SK-N-SH (cell line): ENCODE results near the gene ZNF865. TPM values are rescaled to one million over a fixed set of nuclear protein-coding genes. Genes with fewer than 3 reads are reported as not detected.

Source experiments
- CTCF ChIA-PET: fragments of 300-600, 350-600 bp; formaldehyde crosslinking; extraction: SDS; loops from one replicate; lab custom pipeline; 2021; lab: Yijun Ruan, JAX
- POLR2A ChIA-PET: fragments of 350-600 bp; sonication (Branson Sonifier 250); formaldehyde crosslinking; extraction: SDS; loops from one replicate; lab custom pipeline; 2020; ENCODE audit warnings: antibody characterized with exemption, inconsistent platforms; lab: Yijun Ruan, JAX
- DNase-seq: peaks from one replicate; pipeline ENCODE4 v3.0.0; 2012
- H2AFZ ChIP-seq: fragments of 200-600 bp; sonication (generic); 2 replicates; pipeline ENCODE4 v1.8.1; 2016; ENCODE audit warnings: antibody characterized with exemption, mild to moderate bottlenecking, low read depth
- H3F3A ChIP-seq: fragments of 200-600 bp; sonication (generic); replicated peaks from 2 replicates; pipeline ENCODE3; 2016; ENCODE audit warnings: antibody characterized with exemption, mild to moderate bottlenecking; ENCODE audit not compliant: insufficient read depth
- H3K27ac ChIP-seq, 2 experiments: fragments of 200-500 bp in 1 of 2; fragments of 200-600 bp in 1 of 2; sonication (Bioruptor generic) in 1 of 2; sonication (generic), shearing (Covaris generic) in 1 of 2; 2 replicates each; pipeline versions ENCODE4 v1.5.1 to v1.6.1; 2014 to 2016; ENCODE audit warnings: low read depth in 2 of 2, inconsistent platforms in 1 of 2, low read length in 1 of 2, mild to moderate bottlenecking in 1 of 2, mixed read lengths in 1 of 2
- H3K27me3 ChIP-seq: fragments of 200-600 bp; sonication (generic), shearing (Covaris generic); 2 replicates; pipeline ENCODE4 v1.6.1; 2016; ENCODE audit warnings: mixed run types; ENCODE audit not compliant: insufficient read depth
- H3K36me3 ChIP-seq, 2 experiments: fragments of 200-500 bp in 1 of 2; fragments of 200-600 bp in 1 of 2; sonication (Bioruptor generic) in 1 of 2; sonication (generic) in 1 of 2; replicated peaks in 1 of 2; 2 replicates each; pipeline versions ENCODE3 to v1.5.1; 2014 to 2016; ENCODE audit warnings: low read length in 1 of 2, mild to moderate bottlenecking in 1 of 2; ENCODE audit not compliant: insufficient read depth in 2 of 2, control insufficient read depth in 1 of 2
- H3K4me1 ChIP-seq, 2 experiments: fragments of 200-500 bp in 1 of 2; fragments of 200-600 bp in 1 of 2; sonication (Bioruptor generic) in 1 of 2; sonication (generic), shearing (Covaris generic) in 1 of 2; 2 replicates each; pipeline versions ENCODE4 v1.5.1 to v1.6.1; 2014 to 2016; ENCODE audit warnings: low read depth in 1 of 2, low read length in 1 of 2, mixed run types in 1 of 2; ENCODE audit not compliant: insufficient read depth in 2 of 2, control insufficient read depth in 1 of 2
- H3K4me2 ChIP-seq: fragments of 200-600 bp; sonication (generic), shearing (Covaris generic); 2 replicates; pipeline ENCODE4 v1.6.1; 2017; ENCODE audit warnings: mixed run types
- H3K4me3 ChIP-seq, 2 experiments: fragments of 200-500 bp in 1 of 2; fragments of 200-600 bp in 1 of 2; sonication (Bioruptor generic) in 1 of 2; sonication (generic), shearing (Covaris generic) in 1 of 2; 2 replicates each; pipeline versions ENCODE4 v1.5.1 to v1.8.1; 2014 to 2016; ENCODE audit warnings: low read depth in 2 of 2, inconsistent platforms in 1 of 2, low read length in 1 of 2, mild to moderate bottlenecking in 1 of 2, mixed read lengths in 1 of 2, moderate library complexity in 1 of 2
- H3K79me2 ChIP-seq: fragments of 200-600 bp; sonication (generic); 2 replicates; pipeline ENCODE4 v1.8.1; 2017; ENCODE audit warnings: mild to moderate bottlenecking; ENCODE audit not compliant: insufficient read depth
- H3K9ac ChIP-seq: fragments of 200-600 bp; sonication (generic); 2 replicates; pipeline ENCODE4 v1.6.1; 2017; ENCODE audit warnings: mixed run types
- H3K9me2 ChIP-seq: fragments of 200-600 bp; sonication (generic); 2 replicates; pipeline ENCODE4 v1.6.1; 2017; ENCODE audit warnings: mixed run types
- H3K9me3 ChIP-seq: fragments of 200-600 bp; sonication (generic); 2 replicates; pipeline ENCODE4 v1.6.1; 2017; ENCODE audit warnings: mixed run types, mild to moderate bottlenecking, moderate library complexity
- H4K20me1 ChIP-seq: fragments of 200-600 bp; sonication (generic); 2 replicates; pipeline ENCODE4 v1.6.1; 2017; ENCODE audit warnings: mild to moderate bottlenecking, mixed run types; ENCODE audit not compliant: insufficient read depth
- CHD2 ChIP-seq: fragments of 150-350 bp; IDR thresholded peaks from 2 replicates; pipeline ENCODE4 v1.6.1; 2018; ENCODE audit warnings: low read length; ENCODE audit not compliant: partially characterized antibody
- ELF1 ChIP-seq: IDR thresholded peaks from 2 replicates; pipeline ENCODE4 v1.4.0; 2012
- FOXJ3 ChIP-seq: sonication (generic); formaldehyde crosslinking; IDR thresholded peaks from 2 replicates; pipeline ENCODE4 v1.5.1; 2020; ENCODE audit warnings: mild to moderate bottlenecking, missing genetic modification reagents
- GATA2 ChIP-seq: sonication (generic); formaldehyde crosslinking; IDR thresholded peaks from 2 replicates; pipeline ENCODE4 v1.5.0; 2020; ENCODE audit warnings: mild to moderate bottlenecking, missing genetic modification reagents
- JUND ChIP-seq: IDR thresholded peaks from 2 replicates; pipeline ENCODE4 v1.4.0; 2012
- NFIC ChIP-seq: IDR thresholded peaks from 2 replicates; pipeline ENCODE4 v1.4.0; 2012; ENCODE audit warnings: borderline replicate concordance
- NRF1 ChIP-seq: IDR thresholded peaks from 2 replicates; pipeline ENCODE4 v1.6.1; 2012; ENCODE audit warnings: low read depth, mild to moderate bottlenecking, low read length
- POLR2AphosphoS5 ChIP-seq: IDR thresholded peaks from 2 replicates; pipeline ENCODE4 v1.6.1; 2012; ENCODE audit warnings: low read depth, low read length
- RXRA ChIP-seq: IDR thresholded peaks from 2 replicates; pipeline ENCODE4 v1.4.0; 2012; ENCODE audit warnings: low read depth, mild to moderate bottlenecking, borderline replicate concordance
- SMC3 ChIP-seq: IDR thresholded peaks from 2 replicates; pipeline ENCODE4 v1.6.1; 2012; ENCODE audit warnings: low read depth, low read length, improper control_type of control experiment
- USF1 ChIP-seq: IDR thresholded peaks from 2 replicates; pipeline ENCODE4 v1.4.0; 2012; ENCODE audit warnings: low read depth, borderline replicate concordance
- USF2 ChIP-seq: fragments of 150-350 bp; IDR thresholded peaks from 2 replicates; pipeline ENCODE4 v1.6.1; 2017; ENCODE audit warnings: antibody characterized with exemption, low read length, low read depth, borderline replicate concordance
- YY1 ChIP-seq: IDR thresholded peaks from 2 replicates; pipeline ENCODE4 v1.4.0; 2012; ENCODE audit warnings: low read depth, mild to moderate bottlenecking
- ZBTB33 ChIP-seq: IDR thresholded peaks from 2 replicates; pipeline ENCODE4 v1.4.0; 2012; ENCODE audit warnings: low read depth, borderline replicate concordance
- WGBS: methylation state at CpG from one replicate; pipeline ENCODE4 v1.1.6; 2017; ENCODE audit warnings: low lambda C conversion rate; 5-methylcytosine and 5-hydroxymethylcytosine counted together
- polyA plus RNA-seq, 3 experiments: library from polyadenylated mRNA; depleted of rRNA; stranded (reverse); fragments of >200 nt; gene quantifications; 2 replicates each; pipeline ENCODE4 v1.2.3, GENCODE V29; 2012

ZNF865 gene
- polyA plus RNA-seq, 1 of the 3 experiments (the other 2 are of a cell fraction) = 5.0 TPM

DNA sequence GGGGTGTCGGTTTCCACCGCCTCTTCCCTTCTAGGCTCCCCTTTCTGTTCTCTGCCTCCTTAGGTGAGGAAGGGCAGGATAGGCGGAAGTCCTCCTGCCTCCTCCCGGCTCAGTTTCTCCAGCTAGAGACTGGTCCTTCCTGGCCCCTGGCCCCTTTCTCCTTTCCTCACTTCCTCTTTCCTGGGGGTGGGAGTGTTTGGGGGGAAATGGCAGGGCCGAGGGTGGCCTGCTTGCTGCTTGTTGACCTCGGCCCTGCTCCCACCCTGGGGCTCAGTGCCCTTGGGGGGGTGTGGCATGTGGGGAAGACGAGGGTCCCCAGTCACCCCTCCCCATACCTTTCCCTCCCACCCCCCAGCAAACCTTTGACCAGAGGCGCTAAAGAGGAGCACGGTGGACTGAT, 54.4 kb downstream of the ZNF865 start:
- peaks cover 83% of the 10 kb centered on the region for H4K20me1 ChIP-seq
- peaks cover 98% of the 10 kb centered on the region for H3K79me2 ChIP-seq
- no peak overlapping the region for H3K4me3 ChIP-seq
- H3K4me1 ChIP-seq = peaks cover 14 to 25% of the 10 kb centered on the region in 2 experiments; a peak in 3 of 4 replicates
- WGBS = 89% methylated on average over 9 of the region's 9 CpGs
- H3K4me2 ChIP-seq = no peak overlapping the region
- DNase-seq = no peak
- H3F3A ChIP-seq = peaks cover 5% of the 10 kb centered on the region
- H3K9me2 ChIP-seq = no peaks in the 10 kb centered on the region
- no peak overlapping the region for H3K27ac ChIP-seq
- no peak overlapping the region for H3K9ac ChIP-seq
- H3K27me3 ChIP-seq = no peaks in the 10 kb centered on the region
- TF ChIP-seq USF1 (no peak), ZBTB33 (no peak), JUND (no peak), YY1 (no peak), POLR2AphosphoS5 (no peak), CHD2 (no peak), ELF1 (no peak), FOXJ3 (CRISPR knock-in tag) (no peak), NFIC (no peak), RXRA (no peak)
- POLR2A ChIA-PET = no interaction called here
- no peaks in the 10 kb centered on the region for H3K9me3 ChIP-seq
- peaks cover 33 to 54% of the 10 kb centered on the region in 2 experiments for H3K36me3 ChIP-seq
- H2AFZ ChIP-seq = no peak overlapping the region
- CTCF ChIA-PET = interaction anchor here (4.7 kb wide), 1 partner anchor 12 kb away, joined by 34 read pairs; no protein-coding TSS in a partner anchor

- Histone ChIP-seq H3K27me3 (no peaks in the 10 kb centered on the region), H3K9ac (no peak overlapping the region), H4K20me1 (peaks cover 86% of the 10 kb centered on the region), H3K4me1 (peaks cover 14 to 25% of the 10 kb centered on the region in 2 experiments; a peak in 3 of 4 replicates), H3K4me2 (no peak overlapping the region), H3K27ac (no peak overlapping the region; a peak in 1 of 4 replicates), H3K9me2 (no peaks in the 10 kb centered on the region), H3K36me3 (peaks cover 33 to 54% of the 10 kb centered on the region in 2 experiments), H3K9me3 (no peaks in the 10 kb centered on the region), H3K79me2 (peaks cover 95% of the 10 kb centered on the region), H3K4me3 (no peak overlapping the region), H3F3A (peaks cover 4% of the 10 kb centered on the region), H2AFZ (no peak overlapping the region)
- 97% methylated on average over 8 of the region's 12 CpGs for WGBS
- no peak for DNase-seq
- no peak for TF ChIP-seq GATA2 (CRISPR knock-in tag)
- no peak for TF ChIP-seq JUND
- TF ChIP-seq USF2 = no peak
- TF ChIP-seq NRF1 = no peak
- no peak for TF ChIP-seq SMC3
- TF ChIP-seq YY1 = no peak
- TF ChIP-seq USF1 = no peak
- ChIA-PET POLR2A (no interaction called here), CTCF (interaction anchor here (0.8 to 4.7 kb wide), 2 partner anchors 11 kb away, joined by 3 to 34 read pairs; no protein-coding TSS in a partner anchor)
Observed at GRCh38 chr19:55660404-55660803, 55.0 kb downstream of the ZNF865 start.
